ENCODE measurements around the gene TGFBI. TPM values are rescaled to one million over a fixed set of nuclear protein-coding genes. Genes with fewer than 3 reads are reported as not detected.

TGFBI gene
- total RNA-seq, 2 experiments from 2014 or later = not detected

- Mint-ChIP-seq H3K4me3 (no peak overlapping the region), H3K4me1 (no peaks in the 10 kb centered on the region), H3K36me3 (no peaks in the 10 kb centered on the region), H3K27ac (no peak overlapping the region), H3K27me3 (peaks cover 35% of the 10 kb centered on the region), H3K9me3 (no peaks in the 10 kb centered on the region)
- DNase-seq = no peak
Measured at GRCh38 chr5:136073714-136074529, 45.1 kb downstream of the TGFBI start.

GRCh38 chr5:136075466-136075891, 46.7 kb downstream of the TGFBI start:
- H3K27me3 Mint-ChIP-seq = peaks cover 41% of the 10 kb centered on the region

GRCh38 chr5:136076067-136076466, 47.3 kb downstream of the TGFBI start:
- Mint-ChIP-seq H3K27me3 (peaks cover 46% of the 10 kb centered on the region), H3K27ac (no peak overlapping the region)

More at GRCh38 chr5:136075466-136075891, 46.7 kb downstream of the TGFBI start:
- H3K9me3 Mint-ChIP-seq = no peaks in the 10 kb centered on the region
- H3K4me3 Mint-ChIP-seq = no peak overlapping the region
- peaks cover 6% of the 10 kb centered on the region for H3K4me1 Mint-ChIP-seq
- H3K36me3 Mint-ChIP-seq = peaks cover 2% of the 10 kb centered on the region
- DNase-seq = no peak
- H3K27ac Mint-ChIP-seq = no peak overlapping the region

GRCh38 chr5:136076881-136077445, 48.2 kb downstream of the TGFBI start:
- Mint-ChIP-seq H3K27ac (no peak overlapping the region), H3K36me3 (peaks cover 2% of the 10 kb centered on the region), H3K9me3 (no peaks in the 10 kb centered on the region), H3K27me3 (peaks cover 51% of the 10 kb centered on the region), H3K4me3 (no peak overlapping the region), H3K4me1 (peaks cover 7% of the 10 kb centered on the region)
- no peak for DNase-seq

More at GRCh38 chr5:136076067-136076466, 47.3 kb downstream of the TGFBI start:
- DNase-seq = no peak
- Mint-ChIP-seq H3K4me3 (no peak overlapping the region), H3K9me3 (no peaks in the 10 kb centered on the region), H3K36me3 (peaks cover 2% of the 10 kb centered on the region), H3K4me1 (peaks cover 7% of the 10 kb centered on the region)

- H3K4me1 Mint-ChIP-seq = peaks cover 7% of the 10 kb centered on the region
- DNase-seq = no peak
- no peak overlapping the region for H3K27ac Mint-ChIP-seq
- H3K9me3 Mint-ChIP-seq = no peaks in the 10 kb centered on the region
- H3K36me3 Mint-ChIP-seq = peaks cover 2% of the 10 kb centered on the region
- peak overlapping the region; percentile 68 for H3K4me3 Mint-ChIP-seq
- peaks cover 51% of the 10 kb centered on the region for H3K27me3 Mint-ChIP-seq
Measured at GRCh38 chr5:136079195-136079985, 50.6 kb downstream of the TGFBI start.

DNA sequence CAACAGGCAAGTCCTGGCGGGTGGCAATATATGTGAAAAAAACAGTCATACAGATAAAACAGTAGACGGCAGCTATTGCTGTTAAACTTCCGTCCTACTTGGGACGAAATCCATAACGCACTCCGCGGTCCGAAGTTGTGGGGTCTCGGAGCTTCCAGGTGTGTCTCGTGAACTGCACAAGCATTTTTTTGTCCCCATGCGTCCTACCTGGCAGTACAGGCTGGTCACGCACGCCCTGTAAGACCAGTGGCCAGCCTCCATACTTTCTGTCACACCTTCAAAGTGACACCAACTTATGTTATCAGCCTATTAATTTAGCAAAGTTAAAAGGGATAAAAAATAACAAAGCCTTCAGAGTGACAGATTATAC, 51.3 kb downstream of the TGFBI start:
- peak overlapping the region; percentile 68 for H3K4me3 Mint-ChIP-seq
- no peaks in the 10 kb centered on the region for H3K9me3 Mint-ChIP-seq
- no peak for DNase-seq
- peaks cover 7% of the 10 kb centered on the region for H3K4me1 Mint-ChIP-seq
- peaks cover 51% of the 10 kb centered on the region for H3K27me3 Mint-ChIP-seq
- H3K36me3 Mint-ChIP-seq = peaks cover 2% of the 10 kb centered on the region
- no peak overlapping the region for H3K27ac Mint-ChIP-seq

DNA sequence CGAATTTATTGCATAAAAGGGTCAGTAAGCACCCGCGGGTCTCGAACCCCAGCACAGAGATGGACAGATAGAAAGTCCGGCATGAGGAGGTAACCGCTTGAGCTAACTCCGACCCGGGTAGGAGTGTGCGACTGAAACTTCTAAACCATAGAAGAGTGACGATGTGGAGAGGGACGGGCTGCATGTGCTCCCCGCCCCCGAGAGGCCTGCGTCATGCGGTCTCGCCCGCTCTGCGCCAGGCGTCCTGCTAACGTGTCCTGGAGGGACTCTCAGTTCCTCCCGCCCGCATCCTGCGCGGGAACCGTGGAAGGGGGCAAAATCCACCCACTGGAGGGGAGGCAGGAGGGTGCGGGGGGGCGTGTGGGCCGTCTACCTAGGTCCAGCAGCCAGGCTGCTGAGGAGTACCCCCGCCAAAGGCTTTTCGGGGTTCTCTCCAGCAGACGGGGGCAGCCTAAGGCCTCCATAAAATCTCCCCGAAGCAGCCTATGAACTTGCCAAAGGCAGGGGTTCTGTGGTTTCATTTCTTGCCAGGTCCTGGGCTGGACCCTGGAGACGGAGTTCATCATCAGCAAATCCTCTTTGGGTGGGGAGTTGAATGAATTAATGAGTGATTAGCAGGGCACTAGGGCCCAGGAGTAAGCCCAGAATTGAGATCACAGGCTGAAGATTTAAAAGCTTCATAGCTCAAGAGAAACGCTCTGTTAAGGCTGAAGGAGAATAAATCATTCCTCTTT, 51.9 kb downstream of the TGFBI start:
- peaks cover 2% of the 10 kb centered on the region for H3K36me3 Mint-ChIP-seq
- H3K4me1 Mint-ChIP-seq = peaks cover 7% of the 10 kb centered on the region
- peak; percentile 72 for DNase-seq
- H3K4me3 Mint-ChIP-seq = peak overlapping the region; percentile 68
- peaks cover 51% of the 10 kb centered on the region for H3K27me3 Mint-ChIP-seq
- no peaks in the 10 kb centered on the region for H3K9me3 Mint-ChIP-seq
- peak overlapping the region; percentile 83 for H3K27ac Mint-ChIP-seq

GRCh38 chr5:136081217-136081591, 52.4 kb downstream of the TGFBI start:
- DNase-seq = no peak
- H3K9me3 Mint-ChIP-seq = no peaks in the 10 kb centered on the region
- no peak overlapping the region for H3K27ac Mint-ChIP-seq
- peaks cover 49% of the 10 kb centered on the region for H3K27me3 Mint-ChIP-seq
- H3K4me3 Mint-ChIP-seq = no peak overlapping the region
- peaks cover 7% of the 10 kb centered on the region for H3K4me1 Mint-ChIP-seq
- H3K36me3 Mint-ChIP-seq = peaks cover 2% of the 10 kb centered on the region

DNA sequence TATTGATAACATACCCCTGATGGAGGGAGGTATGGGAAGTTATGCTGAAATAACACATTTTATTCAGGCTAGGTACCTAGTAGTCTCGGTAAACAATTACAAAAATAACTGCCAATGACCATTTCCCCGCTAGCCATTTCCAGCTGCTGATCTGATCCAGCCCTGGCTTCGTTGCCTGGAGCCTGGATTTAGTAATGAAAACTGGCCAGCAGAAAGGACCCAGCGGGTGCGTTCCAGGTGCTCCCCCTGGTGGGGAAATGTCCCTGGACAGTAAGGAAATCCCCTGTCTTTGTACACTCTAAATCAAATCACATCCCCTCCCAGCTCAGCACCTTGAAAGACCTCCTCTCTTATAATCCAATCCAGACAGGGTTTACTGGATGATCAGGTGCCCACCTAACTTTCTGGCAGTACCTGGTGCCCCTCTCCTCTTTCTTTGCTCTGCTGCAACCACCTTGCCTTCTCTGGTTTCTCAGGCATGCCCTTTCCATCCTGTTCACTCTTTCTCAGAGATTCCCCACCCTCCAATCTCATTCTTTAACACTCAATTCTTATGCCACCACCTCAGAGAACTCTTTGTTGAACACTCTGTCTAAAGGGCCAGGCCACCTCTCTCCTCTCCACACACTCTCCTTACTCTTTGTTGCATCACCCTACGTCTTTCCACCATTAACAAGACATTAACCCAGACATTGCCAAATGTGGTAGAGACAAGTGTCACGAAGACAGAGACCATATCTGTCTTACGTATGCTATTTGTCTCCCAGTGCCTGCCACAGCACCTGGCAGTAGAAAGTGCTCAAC, 53.8 kb downstream of the TGFBI start:
- H3K4me1 Mint-ChIP-seq = peaks cover 7% of the 10 kb centered on the region
- peaks cover 36% of the 10 kb centered on the region for H3K27me3 Mint-ChIP-seq
- H3K9me3 Mint-ChIP-seq = no peaks in the 10 kb centered on the region
- peak; percentile 51 for DNase-seq
- no peak overlapping the region for H3K27ac Mint-ChIP-seq
- no peak overlapping the region for H3K4me3 Mint-ChIP-seq
- peaks cover 2% of the 10 kb centered on the region for H3K36me3 Mint-ChIP-seq

- Mint-ChIP-seq H3K36me3 (peaks cover 2% of the 10 kb centered on the region), H3K27me3 (peaks cover 18% of the 10 kb centered on the region), H3K27ac (no peak overlapping the region), H3K9me3 (no peaks in the 10 kb centered on the region), H3K4me3 (no peak overlapping the region), H3K4me1 (peaks cover 7% of the 10 kb centered on the region)
- no peak for DNase-seq
Measured at GRCh38 chr5:136084698-136085097, 55.9 kb downstream of the TGFBI start.

- Mint-ChIP-seq H3K27ac (no peak overlapping the region), H3K4me3 (no peak overlapping the region), H3K27me3 (no peaks in the 10 kb centered on the region), H3K9me3 (no peaks in the 10 kb centered on the region), H3K36me3 (no peaks in the 10 kb centered on the region), H3K4me1 (no peaks in the 10 kb centered on the region)
- DNase-seq = no peak
Measured at GRCh38 chr5:136086783-136087566, 58.2 kb downstream of the TGFBI start.

DNA sequence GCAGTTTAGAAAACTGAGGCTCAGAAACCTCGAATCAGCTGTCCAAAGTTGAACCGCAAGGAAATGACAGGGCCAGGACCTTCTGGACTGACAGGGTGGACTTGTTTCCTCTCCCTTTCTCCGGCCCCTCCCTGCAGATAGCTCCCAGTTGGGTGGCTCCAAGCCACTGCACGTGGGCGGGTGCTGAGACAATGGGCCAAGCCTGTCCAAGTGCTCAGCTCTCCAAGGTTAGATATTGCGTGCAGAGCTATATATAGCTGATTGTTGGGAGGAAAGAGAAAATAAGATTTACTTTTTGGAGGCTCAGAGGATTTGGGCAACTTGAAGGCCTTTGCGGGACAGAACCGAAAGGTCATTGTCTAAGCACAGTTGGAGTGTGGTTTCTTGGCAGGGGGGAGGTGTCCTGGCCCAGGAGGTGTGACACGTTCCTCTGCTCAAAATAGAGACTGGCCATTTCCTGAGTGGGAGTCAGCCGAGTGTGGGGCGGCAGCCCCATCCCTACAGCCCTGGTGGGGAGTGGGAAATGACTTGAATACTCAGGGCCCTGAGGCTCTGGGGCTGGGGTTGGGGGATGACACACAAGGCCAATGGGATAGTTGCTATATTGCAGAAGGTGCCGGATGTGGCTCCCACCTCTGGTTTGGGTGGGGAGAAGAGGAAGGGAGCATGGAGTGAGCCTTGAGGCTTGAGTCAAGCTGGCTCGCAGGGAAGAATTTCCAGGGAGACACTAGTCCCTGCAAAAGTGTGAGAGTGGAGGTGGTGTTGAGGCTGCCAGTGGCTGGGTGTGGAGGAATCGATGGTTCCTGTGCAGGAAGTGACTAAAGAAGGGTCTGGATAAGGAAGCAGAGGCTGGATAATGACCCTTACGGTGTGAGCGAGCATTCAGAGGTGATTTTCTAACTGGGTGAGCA, 59.4 kb downstream of the TGFBI start:
- no peak for DNase-seq
- H3K4me1 Mint-ChIP-seq = no peaks in the 10 kb centered on the region
- no peak overlapping the region for H3K4me3 Mint-ChIP-seq
- H3K27me3 Mint-ChIP-seq = peaks cover 1% of the 10 kb centered on the region
- no peaks in the 10 kb centered on the region for H3K9me3 Mint-ChIP-seq
- H3K27ac Mint-ChIP-seq = no peak overlapping the region
- no peaks in the 10 kb centered on the region for H3K36me3 Mint-ChIP-seq

DNA sequence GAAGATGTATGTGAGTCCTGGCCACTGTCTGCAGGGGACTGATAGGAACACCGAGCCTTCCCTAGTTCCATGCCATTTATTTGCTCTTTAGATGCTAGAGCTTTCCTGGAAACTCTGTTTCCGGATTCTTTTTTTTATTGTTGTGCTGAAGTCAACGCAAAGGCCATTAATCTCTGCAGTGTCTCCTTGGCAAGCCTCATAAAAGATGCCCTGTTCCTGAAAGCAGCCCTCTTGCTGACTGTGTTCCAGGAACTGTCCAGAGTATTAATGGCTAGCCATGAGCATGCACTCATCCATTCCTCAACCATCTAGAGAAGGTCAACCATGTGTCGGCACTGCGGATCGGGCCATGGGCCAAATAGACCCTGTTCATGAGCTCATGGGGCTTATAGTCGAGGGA, 61.0 kb downstream of the TGFBI start:
- DNase-seq = no peak
- H3K4me1 Mint-ChIP-seq = no peaks in the 10 kb centered on the region
- H3K4me3 Mint-ChIP-seq = no peak overlapping the region
- no peak overlapping the region for H3K27ac Mint-ChIP-seq
- H3K9me3 Mint-ChIP-seq = no peaks in the 10 kb centered on the region
- H3K36me3 Mint-ChIP-seq = no peaks in the 10 kb centered on the region
- H3K27me3 Mint-ChIP-seq = peaks cover 6% of the 10 kb centered on the region
